ENCODE results near the gene GALNT11.

The GALNT11 gene

GRCh38 chr7:152161171-152161570 is 135.7 kb downstream of the GALNT11 start:
- no peak for DNase-seq

DNA sequence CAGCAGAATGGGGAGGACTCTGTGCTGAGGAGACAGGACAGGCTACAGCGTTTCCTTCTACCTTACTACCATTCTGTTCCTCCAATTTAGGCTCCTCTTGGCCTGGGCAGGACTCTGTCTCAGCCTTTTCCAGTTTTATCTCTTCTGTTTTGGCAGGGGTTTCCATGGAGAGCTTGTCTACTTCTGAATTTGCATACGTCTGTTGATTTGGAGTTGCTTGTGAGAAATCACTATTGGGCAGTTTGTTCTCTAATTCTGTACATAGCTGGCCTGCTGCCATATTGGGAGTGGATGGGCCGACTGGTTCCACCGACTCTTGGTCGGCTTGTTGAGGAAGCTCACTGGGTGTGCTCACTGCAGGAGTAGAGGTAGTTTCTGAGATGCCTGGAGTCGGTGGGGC is 136.8 kb downstream of the GALNT11 start:
- DNase-seq, result no peak
